ENCODE results near the gene FDX1.
"Not testable (repeated sequence)": the region's sequence is repeated elsewhere in the genome, so short reads cannot be mapped to it uniquely, and the experiment has no call there.

FDX1 gene, protein sequence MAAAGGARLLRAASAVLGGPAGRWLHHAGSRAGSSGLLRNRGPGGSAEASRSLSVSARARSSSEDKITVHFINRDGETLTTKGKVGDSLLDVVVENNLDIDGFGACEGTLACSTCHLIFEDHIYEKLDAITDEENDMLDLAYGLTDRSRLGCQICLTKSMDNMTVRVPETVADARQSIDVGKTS

DNA sequence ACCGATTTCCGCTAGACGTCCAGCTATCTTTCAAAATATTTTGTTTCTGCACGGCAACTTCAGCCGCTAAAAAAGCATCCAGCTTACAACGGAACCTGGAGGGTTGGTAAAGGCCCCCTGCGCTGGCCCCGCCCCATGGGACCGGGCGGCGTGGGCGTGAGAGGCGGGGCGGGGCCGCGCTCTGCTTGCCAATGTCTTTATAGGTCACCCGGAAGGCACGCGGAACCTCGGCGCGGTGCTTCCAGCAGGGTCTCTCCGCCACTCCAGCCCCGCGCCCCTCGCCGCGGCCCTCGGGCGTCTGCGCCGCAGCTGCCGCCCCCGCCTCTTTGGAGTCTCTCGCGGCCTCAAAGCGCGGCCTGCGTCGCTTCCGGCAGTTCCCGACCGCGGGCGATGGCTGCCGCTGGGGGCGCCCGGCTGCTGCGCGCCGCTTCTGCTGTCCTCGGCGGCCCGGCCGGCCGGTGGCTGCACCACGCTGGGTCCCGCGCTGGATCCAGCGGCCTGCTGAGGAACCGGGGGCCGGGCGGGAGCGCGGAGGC, at the start of gene FDX1:
Gene FDX1 (plus strand): TSS at position 218 of the 536 bp plus-strand sequence. CDS start 173 bp downstream, at position 391.
- DNase-seq: peak; percentile 97

DNA sequence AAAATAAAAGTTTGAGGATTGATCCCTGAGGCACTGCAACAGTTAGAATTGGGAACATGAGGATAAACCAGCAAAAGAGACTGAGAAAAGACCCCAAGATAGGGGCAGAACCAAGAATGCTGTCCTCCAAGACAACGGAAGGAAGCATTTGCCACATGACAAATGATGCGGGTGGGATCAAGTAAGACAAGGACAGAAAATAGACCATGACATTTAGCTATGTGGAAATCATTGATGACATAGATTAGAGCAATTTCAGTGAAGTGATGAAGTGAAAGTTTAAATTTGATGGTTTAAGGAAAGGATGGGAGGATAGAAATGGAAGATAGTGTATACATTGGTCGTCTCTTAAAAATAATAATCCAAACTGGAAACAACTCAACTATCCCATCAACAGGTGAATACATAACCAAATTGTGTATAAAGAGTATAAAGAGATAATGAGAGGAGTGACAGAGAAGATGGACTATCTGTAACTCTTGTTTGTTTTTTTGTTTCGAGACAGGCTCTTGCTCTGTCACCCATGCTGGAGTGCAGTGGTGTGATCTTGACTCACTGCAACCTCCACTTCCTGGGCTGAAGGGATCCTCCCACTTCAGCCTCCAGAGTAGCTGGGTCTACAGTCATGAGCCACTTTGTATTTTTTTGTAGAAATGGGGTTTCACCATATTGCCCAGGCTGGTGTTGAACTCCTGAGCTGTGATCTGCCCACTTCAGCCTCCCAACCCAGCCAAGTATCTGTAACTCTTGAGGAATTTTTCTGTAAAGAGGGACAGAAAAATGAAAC, 48.7 kb upstream of the FDX1 start:
- no peak for DNase-seq

DNA sequence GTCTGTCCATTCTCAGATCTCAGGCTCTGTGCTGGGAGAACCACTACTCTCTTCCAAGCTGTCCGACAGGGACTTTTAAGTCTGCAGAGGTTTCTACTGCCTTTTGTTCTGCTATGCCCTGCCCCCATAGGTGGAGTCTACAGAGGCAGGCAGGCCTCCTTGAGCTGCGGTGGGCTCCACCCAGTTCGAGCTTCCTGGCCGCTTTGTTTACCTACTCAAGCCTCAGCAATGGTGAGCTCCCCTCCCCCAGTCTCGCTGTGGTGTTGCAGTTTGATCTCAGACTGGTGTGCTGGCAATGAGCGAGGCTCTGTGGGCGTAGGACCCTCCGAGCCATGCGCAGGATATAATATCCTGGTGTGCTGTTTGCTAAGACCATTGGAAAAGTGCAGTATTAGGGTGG, 41.5 kb upstream of the FDX1 start:
- not testable (repeated sequence) for DNase-seq

DNA sequence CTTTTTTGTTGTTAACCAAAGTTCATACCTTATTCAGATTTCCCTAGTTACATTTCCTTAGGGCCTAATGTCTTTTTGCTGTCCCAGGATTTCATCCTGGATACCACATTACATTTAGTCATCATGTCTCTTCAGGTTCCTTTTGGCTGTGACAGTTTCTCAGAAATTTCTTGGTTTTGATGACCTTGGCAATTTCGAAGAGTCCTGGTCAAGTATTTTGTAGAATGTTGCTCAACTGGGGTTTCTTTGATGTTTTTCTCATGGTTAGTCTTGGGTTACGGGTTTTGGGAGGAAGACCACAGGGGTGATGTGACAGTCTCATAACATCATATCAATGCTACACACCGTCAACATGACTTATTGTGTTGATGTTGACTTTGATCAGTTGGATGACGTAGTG, 39.8 kb upstream of the FDX1 start:
- DNase-seq: no peak

DNA sequence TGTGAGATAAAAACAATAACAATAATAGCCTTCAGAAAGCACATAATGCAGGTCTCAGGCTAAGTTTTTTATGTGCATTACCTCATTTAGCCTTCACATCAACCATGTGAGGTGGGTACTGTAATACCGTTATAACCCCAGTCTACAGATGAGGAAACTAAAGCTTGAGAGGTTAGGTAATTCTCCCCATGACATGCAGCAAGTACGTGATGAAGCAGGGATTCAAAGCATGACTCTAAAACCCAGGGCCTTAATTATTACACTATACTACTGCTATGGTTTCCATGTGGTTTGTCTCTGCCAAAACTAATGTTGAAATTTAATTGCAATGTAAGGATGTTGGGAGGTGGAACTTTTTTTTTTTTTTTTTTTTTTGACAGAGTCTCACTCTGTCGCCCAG, 37.7 kb upstream of the FDX1 start:
- DNase-seq: no peak

DNA sequence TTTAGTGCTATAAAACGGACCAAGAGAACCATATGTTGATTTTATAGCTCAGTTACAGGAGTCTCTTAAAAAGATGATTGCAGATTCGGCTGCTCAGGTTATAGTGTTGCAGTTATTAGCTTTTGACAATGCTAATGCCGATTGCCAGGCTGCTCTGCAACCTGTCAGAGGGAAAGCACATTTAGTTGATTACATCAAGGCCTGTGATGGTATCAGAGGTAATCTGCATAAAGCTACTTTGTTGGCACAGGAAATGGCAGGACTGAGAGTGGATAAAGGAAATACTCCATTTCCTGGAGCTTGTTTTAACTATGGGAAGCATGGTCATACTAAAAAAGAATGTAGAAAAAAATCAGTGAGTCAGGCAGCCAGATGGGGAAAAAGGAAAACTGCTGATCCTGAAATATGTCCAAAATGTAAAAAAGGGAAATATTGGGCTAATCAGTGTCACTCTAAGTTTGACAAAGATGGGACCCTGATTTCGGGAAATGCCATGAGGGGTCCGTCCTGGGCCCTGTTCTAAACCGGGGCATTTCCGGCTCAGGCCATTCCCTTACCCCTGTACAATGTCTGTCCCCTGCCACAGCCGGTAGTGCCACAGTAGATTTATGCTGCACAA, 32.0 kb upstream of the FDX1 start:
- not testable (repeated sequence) for DNase-seq

DNA sequence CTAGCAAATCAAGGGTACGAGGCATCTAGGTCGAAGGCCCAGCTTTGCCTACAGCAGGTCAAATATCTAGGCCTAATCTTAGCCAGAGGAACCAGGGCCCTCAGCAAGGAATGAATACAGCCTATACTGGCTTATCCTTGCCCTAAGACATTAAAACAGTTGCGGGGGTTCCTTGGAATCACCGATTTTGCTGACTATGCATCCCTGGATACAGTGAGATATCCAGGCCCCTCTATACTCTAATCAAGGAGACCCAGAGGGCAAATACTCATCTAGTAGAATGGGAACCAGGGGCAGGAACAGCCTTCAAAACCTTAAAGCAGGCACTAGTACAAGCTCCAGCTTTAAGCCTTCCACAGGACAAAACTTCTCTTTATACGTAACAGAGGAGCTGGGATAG, 26.2 kb upstream of the FDX1 start:
- DNase-seq: not testable (repeated sequence)

DNA sequence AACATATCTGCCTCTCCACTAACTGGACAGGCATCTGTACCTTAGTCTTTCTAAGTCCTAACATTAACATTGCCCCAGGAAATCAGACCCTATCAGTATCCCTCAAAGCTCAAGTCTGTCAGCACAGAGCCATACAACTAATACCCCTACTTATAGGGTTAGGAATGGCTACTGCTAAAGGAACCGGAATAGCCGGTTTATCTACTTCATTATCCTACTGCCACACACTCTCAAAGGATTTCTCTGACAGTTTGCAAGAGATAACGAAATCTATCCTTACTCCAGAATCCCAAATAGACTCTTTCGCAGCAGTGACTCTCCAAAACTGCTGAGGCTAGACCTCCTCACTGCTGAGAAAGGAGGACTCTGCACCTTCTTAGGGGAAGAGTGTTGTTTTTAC, 24.1 kb upstream of the FDX1 start:
- DNase-seq: not testable (repeated sequence)

DNA sequence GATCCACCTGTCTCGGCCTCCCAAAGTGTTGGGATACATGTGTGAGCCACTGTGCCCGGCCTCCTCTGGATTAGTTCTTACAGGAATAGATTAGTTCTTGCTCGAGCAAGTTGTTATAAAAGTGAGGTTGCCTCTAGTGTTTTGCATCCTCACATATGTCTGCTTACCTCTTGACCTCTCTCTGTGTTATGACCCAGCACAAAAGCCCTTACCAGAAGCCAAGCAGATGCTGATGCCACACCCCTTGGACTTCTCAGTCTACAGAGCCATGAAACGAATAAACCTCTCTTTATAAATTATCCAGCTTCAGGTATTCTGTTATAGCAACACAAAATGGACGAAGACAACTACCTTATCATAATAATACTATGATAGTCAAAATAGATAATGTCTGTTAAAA, 22.4 kb upstream of the FDX1 start:
- no peak for DNase-seq

DNA sequence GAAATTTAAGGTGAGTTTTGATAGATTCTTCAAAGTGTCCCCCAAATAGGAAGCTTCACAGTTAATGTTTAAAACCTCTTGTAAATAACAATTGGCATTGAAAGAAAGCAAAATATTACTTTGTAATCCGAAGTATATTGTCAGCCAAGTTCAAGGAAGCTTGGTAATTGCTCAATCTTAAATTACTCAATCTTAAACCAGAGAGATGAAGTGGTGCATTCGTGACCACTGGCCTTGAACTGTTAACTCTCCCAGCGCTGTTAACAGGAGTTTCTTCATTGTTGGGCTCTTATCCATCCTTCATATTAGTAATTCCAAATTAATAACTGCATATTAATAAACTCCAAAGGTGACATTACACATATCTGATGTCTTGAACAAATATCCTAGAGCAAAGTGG, 20.6 kb upstream of the FDX1 start:
- no peak for DNase-seq

DNA sequence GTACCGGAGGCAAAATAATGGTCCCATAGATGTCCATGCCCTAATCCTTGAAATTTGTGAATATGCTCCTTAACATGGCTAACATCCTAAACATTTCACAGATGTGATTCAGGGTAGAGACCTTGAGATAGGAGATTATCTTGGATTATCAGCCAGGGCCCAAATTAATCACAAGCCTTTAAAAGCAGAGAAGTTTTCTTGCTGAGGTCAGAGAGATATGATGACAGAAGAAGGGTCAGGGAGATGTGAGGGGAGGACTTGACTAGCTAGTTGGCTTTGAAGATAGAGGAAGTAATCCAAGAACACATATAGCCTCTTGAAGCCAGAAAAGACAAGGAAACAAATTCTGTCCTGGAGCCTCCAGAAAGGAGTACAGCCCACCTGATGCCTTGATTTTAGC, 19.1 kb upstream of the FDX1 start:
- DNase-seq: no peak

DNA sequence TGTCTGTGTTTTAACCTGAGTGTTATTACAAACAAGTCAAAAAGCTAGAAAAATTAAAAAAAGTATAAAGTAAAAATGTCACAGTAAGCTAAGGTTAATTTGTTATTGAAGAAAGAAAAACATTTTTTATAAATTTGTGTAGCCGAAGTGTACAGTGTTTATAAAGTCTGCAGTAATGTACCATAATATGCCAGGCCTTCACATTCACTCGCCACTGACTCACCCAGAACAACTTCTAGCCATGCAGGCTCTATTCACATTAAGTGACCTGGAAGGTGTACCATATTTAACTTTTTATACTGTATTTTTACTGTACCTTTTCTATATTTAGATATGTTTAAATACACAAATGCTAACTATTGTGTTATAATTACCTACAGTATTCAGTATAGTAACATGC, 14.7 kb upstream of the FDX1 start:
- DNase-seq: no peak

DNA sequence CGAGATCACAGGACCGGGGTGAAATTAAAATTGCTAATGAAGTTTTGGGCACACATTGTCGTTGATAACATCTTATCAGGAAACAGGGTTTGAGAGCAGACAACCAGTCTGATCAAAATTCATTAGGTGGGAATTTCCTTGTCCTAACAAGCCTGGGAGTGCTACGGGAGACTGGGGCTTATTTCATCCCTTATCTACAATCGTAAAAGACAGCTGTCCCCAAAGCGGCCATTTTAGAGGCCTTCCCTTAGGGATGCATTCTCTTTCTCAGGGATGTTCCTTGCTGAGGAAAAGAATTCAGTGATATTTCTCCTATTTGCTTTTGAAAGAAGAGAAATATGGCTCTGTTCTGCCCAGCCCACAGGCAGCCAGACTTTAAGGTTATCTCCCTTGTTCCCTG, 8.1 kb upstream of the FDX1 start:
- not testable (repeated sequence) for DNase-seq

DNA sequence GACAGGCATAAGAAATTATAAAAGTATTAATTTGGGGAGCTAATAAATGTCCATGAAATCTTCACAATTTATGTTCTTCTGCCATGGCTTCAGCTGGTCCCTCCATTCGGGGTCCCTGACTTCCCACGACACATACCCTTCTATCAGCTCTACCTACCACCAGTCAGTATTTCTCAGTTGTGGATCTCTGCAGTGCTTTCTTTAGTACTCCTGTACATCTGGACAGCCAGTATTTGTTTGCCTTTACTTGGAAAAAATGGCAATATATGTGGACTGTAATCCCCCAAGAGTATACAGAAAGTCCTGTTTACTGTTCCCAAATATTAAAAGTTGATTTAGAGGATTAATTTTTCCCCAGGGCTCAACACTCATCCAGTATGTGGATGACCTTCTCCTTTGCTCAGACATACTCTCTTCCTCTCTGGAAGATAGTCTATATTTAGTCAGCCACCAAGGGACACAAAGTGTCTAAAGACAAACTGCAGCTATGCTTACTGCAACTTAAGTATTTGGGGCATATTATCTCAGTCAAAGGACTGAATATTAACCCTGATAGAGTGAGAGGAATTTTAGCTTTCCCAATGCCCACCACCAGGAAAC, 7.3 kb upstream of the FDX1 start:
- no peak for DNase-seq

DNA sequence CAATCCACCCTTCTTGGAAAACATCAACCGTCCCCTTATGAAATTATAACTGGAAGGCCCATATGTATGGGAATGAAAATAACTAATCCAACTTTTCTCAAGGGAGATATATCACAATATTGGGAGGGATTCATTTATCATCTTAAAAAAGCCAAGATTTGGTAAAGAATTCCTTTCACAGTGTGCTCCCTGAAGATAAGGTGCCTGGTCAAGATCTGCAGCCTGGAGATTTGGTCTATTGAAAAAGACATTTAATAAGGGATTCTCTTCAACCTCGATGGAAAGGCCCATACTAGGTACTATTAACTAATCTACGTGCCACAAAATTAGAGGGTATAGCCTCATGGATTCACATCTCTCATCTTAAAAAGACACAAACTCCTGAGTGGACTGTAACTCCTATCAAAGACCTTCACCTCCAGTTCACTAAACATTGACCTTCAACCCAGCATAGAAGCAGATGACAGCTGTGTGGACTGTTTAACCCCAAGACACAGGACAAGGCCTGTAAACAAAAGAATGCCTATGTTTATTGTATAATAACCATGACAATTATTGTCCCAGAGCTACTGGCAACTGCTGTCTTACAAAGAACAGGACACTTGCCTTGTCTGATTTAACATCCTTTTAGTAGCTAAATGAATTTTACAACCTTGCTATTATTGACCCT, 4.8 kb upstream of the FDX1 start:
- DNase-seq: no peak

DNA sequence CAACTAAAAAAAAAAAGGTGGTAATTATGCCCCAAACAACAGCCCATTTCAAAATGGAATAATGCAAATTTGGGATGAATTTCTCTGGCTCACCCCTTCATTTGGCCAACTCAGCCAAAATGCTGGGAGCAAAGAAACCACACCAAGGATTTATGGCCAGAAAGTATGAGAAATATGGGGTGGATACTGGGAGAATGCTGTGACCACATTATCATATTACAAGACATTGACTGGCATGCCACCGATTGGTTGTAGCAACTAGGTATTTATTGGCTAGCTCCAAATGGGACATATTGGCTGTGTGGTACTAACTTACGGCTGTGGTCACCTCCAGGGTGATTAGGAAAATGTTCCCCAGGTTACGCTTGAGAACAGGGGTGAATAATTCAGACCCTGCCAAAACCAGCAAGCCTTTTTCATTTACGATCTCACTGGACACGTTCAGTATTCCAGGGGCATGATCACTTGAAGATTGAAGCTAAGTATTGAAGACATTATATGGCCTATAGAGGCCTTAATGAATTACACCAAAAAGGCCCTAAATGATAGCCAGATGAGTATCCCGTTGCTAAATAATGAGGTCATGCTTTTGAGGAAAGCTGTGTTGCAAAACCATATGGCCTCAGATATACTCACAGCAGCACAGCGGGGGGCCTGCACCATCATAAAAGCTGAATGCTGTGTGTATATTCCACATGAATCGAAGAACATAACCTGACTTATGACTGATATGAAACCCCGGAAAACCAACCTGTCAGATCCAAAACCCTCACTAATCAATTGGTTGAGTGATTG, 3.8 kb upstream of the FDX1 start:
- no peak for DNase-seq

DNA sequence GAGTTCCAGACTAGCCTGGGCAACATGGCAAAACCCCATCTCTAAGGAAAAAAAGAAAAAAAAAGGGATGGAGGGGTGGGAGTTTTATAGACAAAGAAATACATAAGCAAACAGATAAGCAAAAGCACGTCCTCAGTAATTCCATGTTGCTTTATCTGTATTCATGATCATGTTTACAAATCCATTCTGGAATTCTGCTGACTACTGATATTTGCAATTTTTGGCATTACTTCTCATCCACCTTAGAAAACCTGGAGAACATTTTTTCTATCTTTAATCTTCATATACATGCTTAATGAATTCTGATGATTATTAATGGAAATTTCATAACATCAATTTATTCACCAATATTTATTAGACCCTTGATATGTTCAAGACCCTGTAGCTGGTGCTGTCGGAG, 1.7 kb upstream of the FDX1 start:
- DNase-seq: no peak

DNA sequence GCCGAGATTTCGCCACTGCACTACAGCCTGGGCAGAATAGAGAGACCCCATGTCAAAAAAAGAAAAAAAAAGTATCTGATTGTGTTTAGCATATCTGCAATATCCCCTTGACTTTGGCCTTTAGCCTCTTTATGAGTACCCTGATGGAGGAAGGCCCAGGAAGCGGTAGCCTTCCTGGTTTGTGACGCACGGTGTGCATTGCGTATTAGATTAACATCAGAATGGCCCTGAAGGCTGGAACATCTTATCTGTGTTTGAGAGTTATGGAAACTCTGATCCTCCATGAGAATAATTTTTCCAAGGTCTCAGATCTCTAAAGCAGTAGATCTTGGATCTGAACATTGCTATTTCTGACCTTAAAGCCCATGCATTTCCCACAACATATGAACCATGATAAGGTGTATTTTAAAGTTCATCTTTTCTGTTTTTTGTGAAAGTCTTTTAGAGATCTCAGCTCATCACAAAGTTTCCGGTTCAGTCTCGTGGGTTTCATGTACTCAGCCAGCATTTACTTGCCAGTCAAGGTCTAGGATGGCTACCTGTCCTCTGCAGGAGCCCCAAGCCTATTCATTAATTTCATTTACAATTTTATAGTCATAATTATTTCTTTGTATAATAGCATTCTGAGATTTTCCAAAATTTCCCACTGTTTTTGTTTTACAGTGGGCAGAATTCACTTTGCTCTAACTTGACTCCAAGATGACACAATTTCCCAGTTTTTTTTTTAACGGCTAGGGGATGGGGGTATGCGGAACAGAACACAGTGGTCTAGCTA, 605 bp upstream of the FDX1 start:
- DNase-seq: no peak

DNA sequence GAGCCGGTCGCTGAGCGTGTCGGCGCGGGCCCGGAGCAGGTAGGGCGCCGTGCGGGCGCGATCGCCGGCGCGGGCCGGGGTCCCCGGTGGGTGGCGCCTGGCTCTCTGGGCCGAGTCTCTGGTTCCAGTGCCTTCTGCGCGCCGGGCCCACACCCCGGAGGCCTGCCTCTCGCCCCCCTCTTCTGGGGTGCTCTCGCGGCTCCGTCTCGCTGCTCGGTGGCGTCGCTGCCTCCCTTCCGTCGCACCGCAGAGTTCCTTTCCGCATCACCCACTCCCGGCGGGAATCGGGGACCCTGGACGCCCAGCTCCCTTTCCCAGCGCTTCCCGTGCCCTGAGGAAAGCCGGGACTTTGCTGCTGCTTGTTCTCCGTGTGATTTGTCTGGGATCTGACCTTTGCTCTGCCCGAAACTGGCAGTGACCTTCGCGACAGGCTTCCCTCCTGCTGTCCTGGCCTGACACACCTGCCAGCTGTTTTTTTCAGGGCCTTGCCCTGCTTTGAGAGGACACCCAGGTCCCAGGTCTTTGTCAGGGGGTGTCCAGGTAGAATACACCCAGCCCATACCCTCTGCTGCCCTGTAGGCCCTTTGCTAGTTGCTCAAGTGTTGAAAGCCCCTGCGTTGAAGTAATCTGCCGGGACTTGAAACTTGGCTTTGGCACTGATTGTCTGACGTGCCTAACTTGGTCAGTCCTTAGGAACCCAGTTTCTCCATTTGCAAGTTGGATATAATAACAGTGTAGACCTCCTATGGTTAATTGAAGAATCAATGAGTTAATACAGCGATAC, 711 bp downstream of the FDX1 start:
- DNase-seq: peak; percentile 61

DNA sequence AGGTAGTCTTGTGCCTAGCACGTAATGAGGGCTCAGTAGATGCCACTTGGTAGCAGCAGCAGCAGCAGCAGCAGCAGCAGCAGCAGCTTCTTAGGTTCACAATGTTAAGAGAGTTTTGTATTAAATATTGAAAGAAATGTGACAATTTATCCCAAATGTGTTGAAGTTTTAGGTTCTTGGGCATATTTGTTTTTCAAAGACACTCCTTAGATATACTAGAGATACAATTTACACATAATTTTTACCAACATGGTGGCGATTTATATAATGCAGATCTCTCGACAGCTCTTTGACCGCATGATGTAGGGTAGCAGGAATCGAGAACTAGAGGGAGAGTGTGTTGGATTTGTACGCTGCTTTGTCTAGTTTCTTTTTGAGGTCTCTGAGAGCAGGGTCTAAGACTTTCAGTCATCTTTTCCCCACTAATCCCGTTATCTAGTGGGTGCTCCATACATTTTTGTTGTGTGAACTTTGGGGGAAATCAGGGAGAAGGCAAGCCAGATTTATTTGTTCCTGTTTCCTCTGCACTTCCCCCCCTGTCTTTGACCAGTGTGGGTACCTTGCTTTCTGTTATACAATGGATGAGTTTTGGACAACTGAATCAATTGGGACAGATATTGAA, 1.4 kb downstream of the FDX1 start:
- DNase-seq: no peak

All from islet precursor cell (in vitro differentiated cells).